Endometrium (tissue), 2 donors: ENCODE data around the gene TMEM11.
"Not testable (repeated sequence)": the region's sequence is repeated elsewhere in the genome, so short reads cannot be mapped to it uniquely, and the experiment has no call there.

ENCODE experiments used
- FAIRE-seq: peaks from 2 replicates; lab custom pipeline; 2012; peaks lifted over from hg19 to GRCh38; lab: Jason Lieb, UNC
- donor health status: control.
- donor health status: control.

TMEM11 gene

DNA sequence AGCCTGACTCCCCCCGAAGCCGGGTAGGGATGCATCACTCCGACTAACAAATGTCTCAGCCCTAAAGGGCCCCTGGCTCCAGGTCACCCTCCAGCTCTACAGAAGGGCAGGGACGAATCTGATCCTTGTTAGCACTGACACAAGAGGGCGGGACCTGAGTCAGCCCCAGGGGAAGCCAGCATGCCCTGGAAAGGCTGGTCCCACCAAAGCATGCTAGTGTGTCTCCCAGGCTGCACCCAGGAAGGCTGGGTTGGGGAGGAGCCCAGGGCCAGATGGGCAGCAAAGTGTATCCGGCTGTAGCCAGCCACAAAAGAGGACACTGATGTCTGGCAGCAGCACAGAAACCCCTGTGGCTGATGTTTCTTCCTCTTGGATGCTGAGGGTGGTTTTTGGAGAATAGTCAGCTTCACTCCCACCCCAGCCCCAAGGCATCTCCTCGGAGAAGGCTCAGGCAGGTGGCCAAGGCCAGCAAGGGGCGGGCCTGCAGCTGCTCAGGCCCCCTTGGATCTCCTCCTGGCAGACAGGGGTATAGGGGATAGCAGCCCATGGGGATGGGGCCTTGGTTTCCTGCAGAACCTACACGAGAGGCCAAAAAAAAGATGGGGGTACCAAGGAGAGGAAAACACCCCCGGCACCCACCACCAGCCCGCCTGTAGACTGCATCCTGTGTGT lies 28.2 kb upstream of the TMEM11 start:
- no peak for FAIRE-seq

DNA sequence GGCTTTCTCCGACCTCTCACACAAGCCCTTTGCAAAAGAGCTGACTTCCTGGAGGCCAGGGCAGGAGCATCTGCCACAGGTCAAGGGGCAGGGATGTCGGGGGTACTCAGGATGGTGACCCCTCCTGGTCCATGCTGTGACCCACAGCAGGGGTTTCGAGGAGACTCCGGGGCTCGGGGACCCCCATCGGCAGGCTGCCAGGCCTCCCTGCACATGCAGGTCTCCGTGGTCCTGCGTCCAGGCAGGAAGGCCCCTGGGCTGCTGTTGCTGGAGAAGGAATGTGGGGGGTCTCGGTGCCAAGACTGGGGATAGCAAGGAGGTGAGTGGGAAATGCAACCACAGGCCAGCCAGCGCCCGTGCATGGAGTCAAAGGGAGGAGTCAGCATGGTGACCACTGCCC lies 27.6 kb upstream of the TMEM11 start:
- FAIRE-seq, result no peak

DNA sequence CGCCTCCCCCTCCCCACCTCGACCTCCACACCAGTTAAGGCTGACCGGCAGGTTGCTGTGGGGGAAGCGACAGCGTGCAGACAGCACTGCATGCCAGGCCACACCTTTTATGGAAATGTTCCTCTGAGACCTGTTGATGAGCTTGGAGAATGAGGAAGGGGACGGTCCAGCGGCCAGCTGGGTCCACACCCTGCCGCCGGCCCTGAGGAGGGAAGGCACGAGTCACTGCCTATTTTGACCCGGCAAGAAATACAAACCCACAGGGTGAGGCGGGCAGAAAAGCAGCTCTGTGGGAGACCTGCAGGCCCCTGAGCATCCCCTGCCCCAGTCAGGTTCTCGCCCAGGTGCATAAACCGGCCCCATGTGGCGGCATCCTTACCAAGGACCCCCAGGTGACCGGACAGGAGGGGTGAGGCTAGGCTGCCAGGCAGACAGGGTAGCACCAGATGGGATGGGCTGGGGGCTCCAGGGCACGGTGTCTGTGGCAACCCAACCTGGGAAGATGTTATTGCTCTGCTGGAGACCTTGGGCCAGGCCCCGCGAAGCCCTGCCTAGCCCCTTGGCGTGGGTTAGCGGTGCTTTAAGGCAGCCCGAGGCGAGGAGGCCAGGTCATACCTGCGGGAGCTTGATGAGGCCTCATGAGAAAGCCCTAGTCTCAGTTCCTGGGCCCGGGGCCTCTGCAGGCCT lies 26.6 kb upstream of the TMEM11 start:
- no peak for FAIRE-seq

DNA sequence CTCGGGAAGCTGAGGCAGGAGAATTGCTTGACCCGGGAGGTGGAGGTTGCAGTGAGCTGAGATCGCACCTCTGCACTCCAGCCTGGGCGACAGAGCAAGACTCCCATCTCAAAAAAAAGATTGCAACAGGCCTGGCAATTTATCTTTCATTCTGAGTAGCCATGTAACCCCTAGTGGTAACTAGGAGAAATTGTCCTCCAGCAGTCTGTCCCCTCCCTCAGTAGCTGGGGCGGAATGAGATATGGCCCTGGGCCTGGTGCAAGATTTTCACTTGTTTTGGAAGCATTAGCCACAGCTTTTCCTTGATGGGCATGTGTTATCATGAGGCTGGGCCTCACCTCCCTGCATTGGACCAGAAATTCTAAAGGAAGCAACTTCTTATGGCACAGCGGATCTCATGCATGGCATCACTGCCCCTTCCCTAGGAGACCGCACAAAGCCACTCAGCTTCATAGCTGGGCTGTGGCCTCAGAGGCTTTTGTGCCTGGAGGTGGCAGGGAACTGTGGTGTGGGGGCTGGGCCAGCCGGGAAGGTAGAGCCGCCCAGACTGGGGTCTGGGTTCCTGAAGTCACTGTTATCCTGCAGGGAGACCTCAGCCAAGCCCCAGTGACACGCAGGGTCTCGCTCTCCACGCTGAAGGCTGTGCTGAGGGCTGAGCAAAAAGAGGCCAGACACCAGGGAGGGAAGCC lies 25.9 kb upstream of the TMEM11 start:
- FAIRE-seq, result no peak

DNA sequence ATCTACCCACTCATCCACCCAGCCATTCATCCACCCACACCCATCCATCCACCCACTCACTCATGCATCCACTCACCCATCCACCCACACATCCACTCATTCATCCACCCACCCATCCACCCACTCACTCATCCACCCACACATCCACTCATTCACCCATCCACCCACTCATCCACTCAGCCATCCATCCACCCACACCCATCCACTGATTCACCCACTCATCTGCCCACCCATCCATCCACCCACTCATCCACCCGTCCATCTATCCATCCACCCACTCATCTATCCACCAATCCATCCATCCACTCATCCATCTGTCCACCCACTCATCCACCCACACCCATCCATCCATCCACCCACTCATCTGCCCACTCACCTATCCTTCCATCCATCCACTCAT lies 22.0 kb upstream of the TMEM11 start:
- no peak for FAIRE-seq

DNA sequence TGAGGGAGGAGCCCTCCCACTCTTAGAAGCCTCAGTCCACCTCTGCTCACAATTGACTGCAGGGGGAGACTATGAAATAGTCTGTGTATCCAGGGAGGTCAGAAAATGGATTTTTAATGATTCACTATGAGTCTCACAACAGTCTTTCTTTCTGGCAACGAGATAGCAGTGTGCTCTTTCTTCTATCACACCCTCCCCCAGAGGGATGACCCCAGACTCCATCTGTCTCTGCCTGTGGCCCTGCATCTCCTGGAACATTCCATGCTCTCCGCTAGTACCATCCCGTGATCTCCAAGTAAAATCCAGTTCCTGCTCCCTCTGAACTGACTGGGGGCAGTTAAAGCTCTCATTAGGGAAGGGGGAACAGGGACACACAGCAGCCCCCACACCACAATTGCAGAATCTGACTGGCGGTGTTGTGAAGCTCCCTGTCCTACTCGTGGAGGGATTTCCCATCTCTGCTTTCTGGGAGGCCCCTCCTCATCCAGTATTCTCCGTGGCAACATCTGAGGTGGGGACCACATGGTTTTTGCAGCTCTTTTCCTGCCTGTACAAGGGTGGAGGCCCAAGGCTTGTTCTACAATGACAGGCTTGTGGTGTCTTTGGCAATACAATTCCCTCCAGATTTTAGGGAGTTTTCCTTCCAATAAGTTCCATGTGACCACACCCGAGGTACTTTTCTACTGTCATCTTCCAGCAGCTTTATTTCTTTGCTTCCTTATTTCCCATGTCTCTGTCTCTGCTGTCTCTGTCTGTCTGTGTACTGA lies 19.8 kb upstream of the TMEM11 start:
- FAIRE-seq, result no peak

DNA sequence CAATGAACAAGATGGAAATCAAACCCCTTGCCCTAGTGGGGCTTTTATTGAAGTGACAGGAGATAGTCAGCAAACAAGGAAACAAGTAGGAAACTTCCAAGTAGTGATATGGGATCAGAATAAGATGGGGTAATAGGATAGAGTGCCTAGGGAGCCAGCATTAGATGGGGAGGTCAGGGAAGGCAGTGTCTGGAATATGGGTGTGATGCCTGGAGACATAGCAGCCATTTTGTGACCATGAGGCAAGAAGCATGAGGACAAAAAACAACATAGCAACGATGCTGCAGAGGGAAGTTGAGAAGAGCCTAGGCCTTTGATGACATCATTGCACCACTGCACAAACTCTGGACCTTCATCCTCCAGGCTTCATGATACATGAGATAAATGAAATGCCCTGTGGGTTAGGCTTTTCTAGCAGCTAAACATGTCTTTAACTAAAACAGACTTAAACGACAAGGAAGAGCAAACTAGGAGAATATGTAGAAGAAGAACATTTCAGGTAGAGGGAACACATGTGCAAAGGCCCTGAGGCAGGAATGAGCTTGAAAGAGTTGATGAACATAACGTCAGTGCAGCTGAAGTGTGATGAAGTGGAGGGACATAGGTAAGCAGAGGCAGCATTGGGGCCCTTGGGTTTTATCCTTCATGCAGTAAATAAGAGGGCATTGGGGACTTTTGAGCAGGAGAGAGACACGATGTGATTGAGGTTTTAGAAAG lies 18.2 kb upstream of the TMEM11 start:
- FAIRE-seq, result no peak

DNA sequence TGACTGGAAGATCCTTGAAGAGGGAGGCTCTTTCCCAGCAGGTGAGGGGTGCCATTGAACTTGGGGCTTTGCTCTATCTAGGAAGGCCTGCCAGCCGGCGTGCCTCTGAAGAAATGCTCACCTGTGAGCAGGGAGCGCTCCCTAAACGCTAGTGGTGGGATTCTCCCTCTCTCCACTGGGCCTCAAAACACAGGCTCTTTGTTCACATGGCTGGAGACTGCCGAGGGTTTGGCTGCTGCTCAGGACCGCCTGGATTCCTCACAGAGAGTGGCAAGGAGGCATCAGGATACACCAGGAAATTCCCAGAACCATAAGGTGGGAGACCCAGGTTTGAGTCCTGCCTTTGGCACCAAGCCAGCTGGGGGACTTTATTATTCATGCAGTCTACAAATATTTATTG lies 17.6 kb upstream of the TMEM11 start:
- FAIRE-seq, result no peak

DNA sequence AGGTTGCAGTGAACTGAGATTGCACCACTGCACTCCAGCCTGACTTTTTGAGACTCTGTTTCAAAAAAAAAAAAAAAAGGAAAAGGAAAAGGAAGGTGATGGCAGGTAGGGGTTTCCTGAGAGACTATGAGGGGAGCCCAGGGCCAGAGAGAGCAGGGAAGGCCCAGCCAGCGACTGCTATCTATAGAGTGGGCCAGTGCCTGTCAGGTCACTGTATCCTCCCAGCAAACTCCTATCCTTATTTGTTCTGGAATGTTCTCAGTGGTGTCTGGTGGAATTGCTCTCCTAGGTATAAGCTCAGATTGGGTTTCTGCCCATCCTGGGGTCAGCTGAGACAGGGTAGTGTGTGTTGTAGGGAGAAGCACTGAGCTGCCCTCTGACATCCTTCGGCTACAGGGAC lies 14.9 kb upstream of the TMEM11 start:
- FAIRE-seq, result no peak

DNA sequence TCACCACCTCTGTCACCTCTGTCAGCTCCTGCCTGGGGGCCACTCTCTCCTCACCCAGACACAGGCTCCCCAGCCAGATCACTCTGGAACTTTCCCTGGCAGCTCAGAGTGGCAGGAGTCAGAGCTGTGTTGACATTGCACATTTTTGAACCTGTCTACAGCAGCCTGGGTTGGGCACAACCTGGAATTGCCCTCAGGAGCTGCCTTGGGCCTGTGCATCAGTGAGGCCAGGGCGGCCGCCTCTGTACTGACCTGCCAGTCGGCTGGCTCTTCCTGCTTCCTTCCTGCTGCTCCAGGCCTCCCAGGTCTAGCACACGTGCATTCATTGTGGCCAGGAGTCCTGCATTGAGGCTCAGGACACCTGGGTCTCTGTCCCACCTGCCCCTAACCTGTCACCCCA lies 14.2 kb upstream of the TMEM11 start:
- no peak for FAIRE-seq

DNA sequence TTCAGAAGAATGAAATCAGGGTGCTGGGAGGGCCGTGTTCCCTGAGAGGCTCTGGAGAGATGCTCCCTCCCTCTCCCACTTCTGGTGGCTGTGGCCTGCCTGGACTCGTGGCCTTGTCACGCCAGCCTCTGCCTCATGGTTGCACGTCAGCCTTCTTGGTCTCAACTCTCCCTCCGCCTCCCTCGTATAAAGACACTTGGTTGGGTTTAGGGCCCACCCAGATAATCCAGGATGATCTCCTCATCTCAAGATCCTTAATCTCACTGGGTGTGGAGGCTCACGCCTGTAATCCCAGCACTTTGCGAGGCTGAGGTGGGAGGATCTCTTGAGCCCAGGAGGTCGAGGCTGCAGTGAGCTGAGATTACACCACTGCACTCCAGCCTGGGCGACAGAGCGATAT lies 13.3 kb upstream of the TMEM11 start:
- FAIRE-seq, result not testable (repeated sequence)

DNA sequence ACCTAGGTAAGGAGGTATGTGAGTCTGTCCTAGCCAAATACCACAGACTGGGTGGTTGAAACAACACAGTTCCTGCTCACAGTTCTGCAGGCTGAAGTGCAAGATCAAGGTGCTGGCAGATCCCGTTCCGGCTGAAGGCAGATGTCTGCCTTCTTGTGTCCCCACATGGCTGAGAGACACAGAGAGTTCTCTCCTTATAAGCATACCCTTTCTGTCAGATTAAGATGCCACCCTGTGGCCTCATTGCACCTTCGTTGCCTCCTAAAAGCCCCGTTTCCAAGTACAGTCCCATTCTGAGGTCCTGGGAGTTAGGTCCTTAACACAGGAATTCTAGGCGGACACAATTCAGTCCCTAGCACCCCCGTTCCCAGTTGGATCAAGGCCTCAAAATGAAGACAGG lies 9.1 kb upstream of the TMEM11 start:
- FAIRE-seq, result no peak

DNA sequence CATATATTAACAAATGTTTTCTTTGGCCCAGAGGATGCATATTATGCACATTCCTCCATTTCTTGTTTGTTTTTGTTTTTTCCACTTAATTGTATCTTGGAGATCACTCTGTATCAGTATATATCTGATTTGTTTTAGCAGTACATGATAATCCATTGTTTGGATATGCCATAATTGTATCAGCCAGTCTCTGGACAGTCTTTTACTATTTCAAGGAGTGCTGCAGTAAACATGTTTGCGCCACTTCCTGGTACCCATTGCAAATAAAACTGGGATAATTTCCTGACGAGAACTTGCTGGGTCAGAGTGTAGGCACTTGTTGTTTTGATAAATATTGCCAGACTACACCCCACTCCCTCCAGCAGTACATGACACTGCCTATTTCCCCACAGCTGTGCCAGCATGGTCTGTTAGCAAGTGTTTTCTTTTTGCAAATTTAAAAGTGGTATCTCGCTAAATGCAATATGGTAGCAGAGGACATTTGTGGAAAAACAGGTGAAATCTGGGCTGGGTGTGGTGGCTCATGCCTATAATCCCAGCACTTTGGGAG lies 4.9 kb upstream of the TMEM11 start:
- FAIRE-seq, result no peak

DNA sequence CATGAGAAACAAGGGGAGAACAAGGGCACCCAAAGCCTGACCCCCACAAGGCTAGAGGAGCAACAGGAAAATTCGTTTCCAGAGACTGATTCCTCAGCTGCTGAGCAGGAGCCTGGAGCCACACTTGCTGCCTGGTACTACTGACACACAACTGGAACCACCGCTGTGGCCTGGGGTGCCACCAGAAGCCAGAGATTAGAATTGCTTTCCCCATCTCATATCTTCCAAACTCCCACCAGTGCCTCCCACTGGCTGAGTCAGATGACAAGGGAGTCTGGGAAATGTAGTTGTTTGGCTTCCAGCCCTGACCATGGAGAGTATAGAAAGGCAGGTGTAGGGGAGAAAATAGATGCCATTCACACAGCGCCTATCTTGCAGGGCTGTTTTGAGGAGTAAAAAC lies 4.1 kb upstream of the TMEM11 start:
- no peak for FAIRE-seq

DNA sequence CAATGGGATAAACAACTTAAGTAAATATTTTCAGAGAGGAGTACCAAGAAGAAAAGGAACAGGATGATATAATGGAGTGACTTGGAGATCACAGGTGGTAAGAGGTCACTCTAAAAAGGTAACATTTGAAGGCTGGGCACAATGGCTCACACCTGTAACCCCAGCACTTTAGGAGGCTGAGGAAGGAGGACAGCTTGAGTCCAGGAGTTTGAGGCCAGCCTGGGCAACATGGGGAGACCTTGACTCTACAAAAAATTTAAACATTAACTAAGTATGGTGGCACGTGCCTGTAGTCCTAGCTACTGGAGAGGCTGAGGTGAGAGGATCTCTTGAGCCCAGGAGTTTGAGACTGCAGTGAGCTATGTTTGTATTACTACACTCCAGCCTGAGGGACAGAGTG lies 3.4 kb upstream of the TMEM11 start:
- no peak for FAIRE-seq

DNA sequence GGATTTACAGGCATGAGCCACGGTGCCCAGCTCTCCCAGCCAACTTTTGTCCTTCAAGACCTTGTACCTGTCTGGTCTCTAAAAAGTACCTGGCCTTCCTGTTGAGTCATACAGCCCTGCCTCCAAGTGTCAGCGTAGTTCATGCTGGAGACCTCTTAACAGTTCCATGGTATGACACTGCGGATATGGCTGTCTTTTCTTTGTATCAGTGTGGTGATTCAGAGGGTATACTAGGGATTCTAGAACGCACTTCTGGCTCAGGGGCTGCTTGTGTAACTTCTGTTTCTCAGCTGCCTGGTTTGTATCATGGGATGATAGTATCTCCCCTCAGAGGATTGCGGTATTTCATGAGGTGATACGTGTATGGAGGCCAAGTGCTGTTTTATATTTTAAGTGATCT lies 2.0 kb upstream of the TMEM11 start:
- no peak for FAIRE-seq

DNA sequence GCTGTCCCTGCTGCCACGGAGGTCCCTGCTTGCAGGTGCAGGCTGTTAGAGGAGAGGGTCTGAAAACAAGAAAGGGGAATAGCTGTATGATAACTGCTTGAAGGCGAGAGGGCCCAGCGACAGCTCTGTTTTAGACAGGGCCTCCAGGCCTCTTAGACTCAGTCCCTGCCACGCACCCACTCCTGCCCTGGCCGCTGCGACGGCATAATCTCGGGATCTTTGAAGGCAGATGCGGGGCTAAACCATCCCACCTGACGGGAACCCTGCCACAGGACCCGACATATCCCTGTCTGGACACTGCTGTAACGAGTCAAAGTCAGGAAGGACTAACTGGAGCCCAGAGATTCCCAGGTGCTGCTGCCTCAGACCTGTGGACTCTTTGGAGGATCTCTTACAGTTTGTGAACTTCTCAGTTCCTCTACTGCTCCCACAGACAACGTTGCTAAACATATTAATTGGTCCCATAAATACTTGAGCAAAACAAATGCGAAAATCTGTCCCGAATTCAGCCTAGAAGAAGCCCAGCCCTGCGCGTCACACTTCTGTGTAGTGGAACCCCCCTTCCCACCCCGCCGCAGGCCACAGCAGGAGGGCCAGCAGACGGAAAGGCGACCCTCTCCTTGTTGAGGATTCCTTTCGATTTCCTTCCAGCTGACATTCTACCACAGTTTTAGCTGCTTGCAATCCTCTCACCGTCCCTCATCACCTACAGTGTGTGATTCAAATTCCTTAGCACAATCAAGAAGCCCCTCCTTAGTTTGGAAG lies 998 bp upstream of the TMEM11 start:
- FAIRE-seq, result no peak

DNA sequence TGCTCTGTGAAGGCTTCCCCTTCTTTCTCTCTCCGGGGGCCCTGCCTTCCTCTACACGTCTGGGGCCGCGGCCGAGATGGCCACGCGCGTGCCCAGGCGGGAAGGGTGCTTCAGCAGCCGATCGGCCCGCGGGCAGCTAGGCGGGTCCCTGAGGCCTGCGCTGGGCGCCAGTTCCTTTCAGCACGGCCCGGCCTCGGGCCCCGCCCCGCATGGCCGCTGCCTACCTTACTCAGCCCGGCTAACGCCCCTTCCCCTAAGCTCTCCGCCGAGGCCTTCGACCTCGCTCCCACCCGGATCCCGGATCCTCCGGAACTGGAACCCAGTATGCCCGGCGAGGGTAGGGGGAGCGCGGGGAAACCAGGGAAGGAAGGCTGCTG lies 335 bp downstream of the TMEM11 start:
- FAIRE-seq, result no peak

DNA sequence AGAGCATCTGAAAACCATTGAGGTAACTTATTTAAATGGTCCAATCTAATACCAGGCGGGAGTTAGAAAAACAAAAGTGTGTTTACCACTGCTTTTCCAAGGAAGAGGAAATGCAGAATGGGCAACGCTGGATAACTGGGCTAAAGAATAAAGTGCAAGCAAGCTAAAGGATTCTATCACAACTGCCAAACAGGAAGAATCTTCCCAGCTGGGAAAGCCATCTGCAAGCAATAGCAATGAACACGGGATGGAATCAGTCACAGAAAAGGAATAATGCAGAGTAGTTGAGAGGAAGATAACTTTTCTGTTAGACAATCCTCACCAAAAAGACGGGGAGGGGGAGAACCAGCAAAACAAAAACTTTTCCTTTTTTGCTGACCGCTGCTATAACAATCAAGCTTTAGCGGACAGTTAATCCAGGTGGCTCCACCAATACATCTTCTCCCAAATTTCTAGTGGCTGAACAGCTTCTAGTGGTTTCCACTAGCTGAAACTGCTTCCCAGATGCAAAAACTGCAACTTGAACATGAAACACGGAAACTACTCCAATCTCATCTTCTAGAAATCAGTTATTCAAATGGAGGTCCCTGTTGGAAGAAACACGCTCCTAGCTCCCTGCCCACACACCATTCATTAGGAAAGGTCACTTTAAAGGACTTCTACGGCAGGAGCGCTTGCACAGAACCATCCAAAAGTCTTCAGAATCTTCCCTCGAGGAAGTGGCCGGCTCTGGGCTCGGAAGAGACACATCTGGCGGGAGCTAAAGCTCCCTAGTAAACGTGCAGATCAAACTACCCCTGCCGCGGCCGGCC lies 929 bp downstream of the TMEM11 start:
- FAIRE-seq, result no peak

DNA sequence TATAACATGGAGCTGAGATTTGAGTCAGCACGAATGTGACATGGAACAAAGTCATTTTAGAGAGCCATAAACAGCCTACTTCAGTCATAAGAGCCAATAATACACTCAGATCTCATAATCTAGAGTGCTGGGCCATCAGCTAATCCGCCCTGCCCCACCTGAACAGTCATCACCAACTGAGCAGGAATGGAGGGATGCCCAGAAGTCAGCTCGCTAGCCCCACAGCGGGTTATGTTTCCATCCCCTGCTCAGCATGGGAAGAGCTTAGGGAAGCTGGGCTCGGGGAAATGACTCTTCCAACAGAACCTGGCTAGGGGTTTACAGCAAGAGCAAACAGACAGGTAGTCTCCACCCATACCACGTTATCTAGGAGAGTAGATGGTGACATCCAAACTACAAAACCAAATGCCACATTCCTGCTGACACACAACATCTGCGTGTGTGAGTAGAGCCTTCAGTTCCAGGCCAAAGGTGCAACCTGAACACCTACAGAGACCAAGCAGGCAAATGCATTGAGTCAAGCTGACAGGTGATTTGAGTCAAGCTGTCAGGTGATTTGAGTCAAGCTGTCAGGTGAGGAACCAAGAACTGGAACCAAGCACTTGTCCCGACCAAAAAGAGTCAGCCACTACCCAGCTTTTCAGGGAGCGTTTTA lies 2.0 kb downstream of the TMEM11 start:
- no peak for FAIRE-seq
